ENCODE results near the gene ACAT1.

- TF ChIP-seq CTCF (IDR thresholded peaks at IDR 0.05 in 4 of 5, conservative IDR thresholded peaks at IDR 0.05 in 1 of 5) (no peak), POLR2A (IDR thresholded peaks at IDR 0.05) (no peak)
Measured at GRCh38 chr11:108196901-108197300, 75.5 kb downstream of the ACAT1 start.

Data from gastrocnemius medialis (tissue), 4 donors.